ENCODE results near the gene ZDHHC3.
"Not testable (repeated sequence)": the region's sequence is repeated elsewhere in the genome, so short reads cannot be mapped to it uniquely, and the experiment has no call there.

Gene ZDHHC3

GRCh38 chr3:44954304-44954703 lies 21.7 kb downstream of the ZDHHC3 start:
- H3K79me2 ChIP-seq (ENCODE audit: insufficient read depth, low read length): no peaks in the 10 kb centered on the region
- no peak overlapping the region for H3K4me2 ChIP-seq (ENCODE audit: low read length)
- H3K9ac ChIP-seq (ENCODE audit: low read length): no peak overlapping the region

GRCh38 chr3:44952689-44953088 lies 23.3 kb downstream of the ZDHHC3 start:
- H3K79me2 ChIP-seq (ENCODE audit: insufficient read depth, low read length): no peaks in the 10 kb centered on the region
- TF ChIP-seq EZH2 (IDR thresholded peaks at IDR 0.05; ENCODE audit: borderline replicate concordance, low read length): no peak
- TF ChIP-seq CTCF (IDR thresholded peaks at IDR 0.05; ENCODE audit: low read length): no peak

More at GRCh38 chr3:44954304-44954703, 21.7 kb downstream of the ZDHHC3 start:
- no peaks in the 10 kb centered on the region for H4K20me1 ChIP-seq (ENCODE audit: insufficient read depth, low read length)
- H3F3A ChIP-seq (ENCODE audit: insufficient read depth, low read length): no peaks in the 10 kb centered on the region
- peak overlapping the region; percentile 13 for H3K27ac ChIP-seq (ENCODE audit: low read depth, low read length, poor library complexity, severe bottlenecking)
- H3K4me1 ChIP-seq (ENCODE audit: insufficient read depth, low read length, severe bottlenecking): peaks cover 19% of the 10 kb centered on the region
- no peaks in the 10 kb centered on the region for H3K27me3 ChIP-seq (ENCODE audit: insufficient read depth, low read length)
- no peaks in the 10 kb centered on the region for H3K9me3 ChIP-seq (ENCODE audit: low read length)
- no peak for TF ChIP-seq CTCF (IDR thresholded peaks at IDR 0.05; ENCODE audit: low read length)
- no peak for TF ChIP-seq EZH2 (IDR thresholded peaks at IDR 0.05; ENCODE audit: borderline replicate concordance, low read length)
- H3K36me3 ChIP-seq (ENCODE audit: insufficient read depth, low read length): peaks cover 16% of the 10 kb centered on the region
- H3K4me3 ChIP-seq (ENCODE audit: low read depth, low read length, poor library complexity, severe bottlenecking): no peak overlapping the region
- H2AFZ ChIP-seq (ENCODE audit: low read length): no peak overlapping the region
- H3K9me2 ChIP-seq (ENCODE audit: low read depth, low read length): no peaks in the 10 kb centered on the region

GRCh38 chr3:44950275-44950734 lies 25.7 kb downstream of the ZDHHC3 start:
- no peaks in the 10 kb centered on the region for H3K79me2 ChIP-seq (ENCODE audit: insufficient read depth, low read length)
- TF ChIP-seq EZH2 (IDR thresholded peaks at IDR 0.05; ENCODE audit: borderline replicate concordance, low read length) (no peak), CTCF (IDR thresholded peaks at IDR 0.05; ENCODE audit: low read length) (no peak)
- H3K9me2 ChIP-seq (ENCODE audit: low read depth, low read length): no peaks in the 10 kb centered on the region
- H3K9ac ChIP-seq (ENCODE audit: low read length): no peak overlapping the region
- H3K4me3 ChIP-seq (ENCODE audit: low read depth, low read length, poor library complexity, severe bottlenecking): no peak overlapping the region
- no peaks in the 10 kb centered on the region for H3F3A ChIP-seq (ENCODE audit: insufficient read depth, low read length)
- no peaks in the 10 kb centered on the region for H3K9me3 ChIP-seq (ENCODE audit: low read length)
- H4K20me1 ChIP-seq (ENCODE audit: insufficient read depth, low read length): no peaks in the 10 kb centered on the region
- no peaks in the 10 kb centered on the region for H3K27me3 ChIP-seq (ENCODE audit: insufficient read depth, low read length)
- H3K4me1 ChIP-seq (ENCODE audit: insufficient read depth, low read length, severe bottlenecking): peaks cover 11% of the 10 kb centered on the region
- H2AFZ ChIP-seq (ENCODE audit: low read length): no peak overlapping the region
- H3K4me2 ChIP-seq (ENCODE audit: low read length): no peak overlapping the region
- no peak overlapping the region for H3K27ac ChIP-seq (ENCODE audit: low read depth, low read length, poor library complexity, severe bottlenecking)
- no peaks in the 10 kb centered on the region; the same call in 1 of the 2 replicates for H3K36me3 ChIP-seq (ENCODE audit: insufficient read depth, low read length)

More at GRCh38 chr3:44952689-44953088, 23.3 kb downstream of the ZDHHC3 start:
- Histone ChIP-seq H4K20me1 (ENCODE audit: insufficient read depth, low read length) (no peaks in the 10 kb centered on the region), H3K27ac (ENCODE audit: low read depth, low read length, poor library complexity, severe bottlenecking) (no peak overlapping the region), H3K27me3 (ENCODE audit: insufficient read depth, low read length) (no peaks in the 10 kb centered on the region), H2AFZ (ENCODE audit: low read length) (no peak overlapping the region), H3F3A (ENCODE audit: insufficient read depth, low read length) (no peaks in the 10 kb centered on the region), H3K4me3 (ENCODE audit: low read depth, low read length, poor library complexity, severe bottlenecking) (no peak overlapping the region), H3K4me1 (ENCODE audit: insufficient read depth, low read length, severe bottlenecking) (peaks cover 19% of the 10 kb centered on the region), H3K4me2 (ENCODE audit: low read length) (no peak overlapping the region), H3K9me2 (ENCODE audit: low read depth, low read length) (no peaks in the 10 kb centered on the region), H3K9me3 (ENCODE audit: low read length) (no peaks in the 10 kb centered on the region), H3K9ac (ENCODE audit: low read length) (no peak overlapping the region), H3K36me3 (ENCODE audit: insufficient read depth, low read length) (peaks cover under 1% of the 10 kb centered on the region; the same call in 1 of the 2 replicates)

GRCh38 chr3:44949770-44950169 lies 26.2 kb downstream of the ZDHHC3 start:
- H3K9ac ChIP-seq (ENCODE audit: low read length); H3F3A ChIP-seq (ENCODE audit: insufficient read depth, low read length); H3K4me1 ChIP-seq (ENCODE audit: insufficient read depth, low read length, severe bottlenecking); H3K79me2 ChIP-seq (ENCODE audit: insufficient read depth, low read length); H3K27me3 ChIP-seq (ENCODE audit: insufficient read depth, low read length); H3K9me3 ChIP-seq (ENCODE audit: low read length); H3K4me3 ChIP-seq (ENCODE audit: low read depth, low read length, poor library complexity, severe bottlenecking); H3K4me2 ChIP-seq (ENCODE audit: low read length); H3K36me3 ChIP-seq (ENCODE audit: insufficient read depth, low read length); H2AFZ ChIP-seq (ENCODE audit: low read length); H3K9me2 ChIP-seq (ENCODE audit: low read depth, low read length); H4K20me1 ChIP-seq (ENCODE audit: insufficient read depth, low read length); H3K27ac ChIP-seq (ENCODE audit: low read depth, low read length, poor library complexity, severe bottlenecking): not testable (repeated sequence)

Data from OCI-LY1 (cell line).